ENCODE measurements around the gene AHDC1.

AHDC1 gene

DNA sequence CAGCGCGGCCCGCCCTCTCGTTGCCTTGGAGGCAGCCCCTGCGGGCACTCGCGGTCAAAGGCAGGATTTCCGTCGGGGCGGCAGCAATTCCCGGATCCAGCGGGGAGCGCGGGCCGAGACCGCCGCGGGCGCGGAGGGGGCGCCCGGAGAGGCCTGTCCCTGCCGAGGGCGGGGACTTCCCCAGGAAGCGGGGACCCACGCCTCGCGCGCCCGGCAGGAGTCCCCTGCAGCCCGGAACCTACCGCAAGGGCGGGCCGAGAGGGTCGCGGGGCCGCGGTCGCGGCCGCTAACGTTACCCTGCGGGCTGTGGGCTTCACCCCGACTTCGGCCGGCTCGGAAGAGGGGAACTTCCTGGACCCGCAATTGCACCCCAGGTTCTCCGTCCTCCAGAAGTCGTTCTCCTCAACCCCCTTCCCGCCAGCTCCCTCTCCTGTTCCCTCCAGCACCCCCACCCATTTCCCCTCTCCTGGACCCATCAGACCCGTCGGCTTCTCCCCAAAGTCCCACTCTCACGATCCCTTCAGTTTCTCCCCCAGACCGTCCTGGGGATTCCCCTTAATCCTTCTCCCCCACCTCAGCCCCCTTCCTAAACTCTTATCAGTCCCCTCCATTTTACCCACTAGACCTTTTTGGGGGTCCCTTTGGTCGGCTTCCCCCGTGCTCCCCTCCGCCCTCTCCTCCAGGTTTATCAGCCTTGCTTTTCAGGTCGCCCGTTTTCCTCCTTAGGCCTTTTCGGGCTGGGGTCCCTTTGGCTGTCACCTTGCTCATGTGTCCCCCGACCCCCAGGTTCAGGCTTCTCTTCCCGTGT is 30.4 kb upstream of the AHDC1 start:
- H3K4me1 ChIP-seq (ENCODE audit: control insufficient read depth, insufficient read depth, low read length), result no peaks in the 10 kb centered on the region
- H3K36me3 ChIP-seq (ENCODE audit: control insufficient read depth in 2 of 2, insufficient read depth in 1 of 2, low read length in 2 of 2), result no peaks in the 10 kb centered on the region
- ChIA-PET POLR2A (interaction anchor here (0.5 kb wide), 1 partner anchor 1014 kb away, joined by 3 read pairs; the partner anchor contains the start of gene RNU11), CTCF (no interaction called here)
- H3K4me3 ChIP-seq (ENCODE audit: low read depth, low read length), result no peak overlapping the region
- no peaks in the 10 kb centered on the region for H3K9me3 ChIP-seq (ENCODE audit: control insufficient read depth, insufficient read depth, low read depth, low read length)
- TF ChIP-seq ZNF658 (tag by site-specific recombination; IDR thresholded peaks at IDR 0.05), result no peak
- TF ChIP-seq KLF1 (tag by site-specific recombination; IDR thresholded peaks at IDR 0.05), result no peak
- TF ChIP-seq ZNF701 (tag by site-specific recombination; IDR thresholded peaks at IDR 0.05), result no peak
- no peak for TF ChIP-seq HOXA7 (CRISPR knock-in tag; IDR thresholded peaks at IDR 0.05; ENCODE audit: borderline replicate concordance)
- TF ChIP-seq ZNF621 (tag by site-specific recombination; IDR thresholded peaks at IDR 0.05), result no peak
- TF ChIP-seq EGR2 (tag by site-specific recombination; IDR thresholded peaks at IDR 0.05; ENCODE audit: low read depth), result no peak
- TF ChIP-seq ZEB2 (tag by site-specific recombination; IDR thresholded peaks at IDR 0.05), result no peak
- TF ChIP-seq BCL11A (tag by site-specific recombination; IDR thresholded peaks at IDR 0.05; ENCODE audit: low read depth), result no peak
- TF ChIP-seq ZNF157 (tag by site-specific recombination; IDR thresholded peaks at IDR 0.05), result no peak
- TF ChIP-seq ZNF324 (tag by site-specific recombination; IDR thresholded peaks at IDR 0.05), result no peak
- H3K27ac ChIP-seq (ENCODE audit: extremely low read depth, low read depth, low read length), result no peak overlapping the region

GRCh38 chr1:27633640-27634176 is 29.8 kb upstream of the AHDC1 start:
- Histone ChIP-seq H3K4me3 (ENCODE audit: low read depth, low read length) (no peak overlapping the region), H3K27ac (ENCODE audit: extremely low read depth, low read depth, low read length) (no peak overlapping the region), H3K36me3 (ENCODE audit: control insufficient read depth in 2 of 2, insufficient read depth in 1 of 2, low read length in 2 of 2) (no peaks in the 10 kb centered on the region), H3K9me3 (ENCODE audit: control insufficient read depth, insufficient read depth, low read depth, low read length) (no peaks in the 10 kb centered on the region), H3K4me1 (ENCODE audit: control insufficient read depth, insufficient read depth, low read length) (no peaks in the 10 kb centered on the region)
- TF ChIP-seq MEIS1 (CRISPR knock-in tag; IDR thresholded peaks at IDR 0.05; ENCODE audit: borderline replicate concordance), result no peak
- no peak for TF ChIP-seq ZNF239 (tag by site-specific recombination; IDR thresholded peaks at IDR 0.05)
- no peak for TF ChIP-seq ZFHX2 (tag by site-specific recombination; conservative IDR thresholded peaks at IDR 0.05)
- TF ChIP-seq ZNF157 (tag by site-specific recombination; IDR thresholded peaks at IDR 0.05), result no peak
- no peak for TF ChIP-seq ZNF148 (tag by site-specific recombination; IDR thresholded peaks at IDR 0.05; ENCODE audit: borderline replicate concordance)
- TF ChIP-seq KLF10 (tag by site-specific recombination; IDR thresholded peaks at IDR 0.05), result no peak
- no peak for TF ChIP-seq KLF16 (tag by site-specific recombination; IDR thresholded peaks at IDR 0.05)
- TF ChIP-seq BCL11B (tag by site-specific recombination; IDR thresholded peaks at IDR 0.05; ENCODE audit: low read depth), result no peak
- TF ChIP-seq ZNF692 (tag by site-specific recombination; IDR thresholded peaks at IDR 0.05), result no peak
- no peak for TF ChIP-seq ATF2 (tag by site-specific recombination; IDR thresholded peaks at IDR 0.05; ENCODE audit: low read depth)
- CTCF ChIA-PET, result no interaction called here
- POLR2A ChIA-PET, result no interaction called here
